Right forelimb (tissue), 1 donor: Measurements from ENCODE around the gene EARS2.
A peak's percentile ranks its signal among the peaks of the same experiment; 100 is the strongest.
"Not testable (repeated sequence)": the region's sequence is repeated elsewhere in the genome, so short reads cannot be mapped to it uniquely, and the experiment has no call there.

Experiments
- DNase-seq: peaks from one replicate; pipeline ENCODE4 v3.0.0-alpha.2; 2018

EARS2 gene

GRCh38 chr16:23566724-23567123 is 9.6 kb upstream of the EARS2 start:
- DNase-seq: no peak

- no peak for DNase-seq
Measured at GRCh38 chr16:23564575-23565363, 7.6 kb upstream of the EARS2 start.

GRCh38 chr16:23563186-23563585 is 6.0 kb upstream of the EARS2 start:
- no peak for DNase-seq

GRCh38 chr16:23562505-23562904 is 5.4 kb upstream of the EARS2 start:
- no peak for DNase-seq

- no peak for DNase-seq
Measured at GRCh38 chr16:23561586-23561985, 4.4 kb upstream of the EARS2 start.

- peak; percentile 50 for DNase-seq
Measured at GRCh38 chr16:23557779-23558702, 891 bp upstream of the EARS2 start.

- no peak for DNase-seq
Measured at GRCh38 chr16:23554536-23554935, 2.6 kb downstream of the EARS2 start.

GRCh38 chr16:23552161-23552560 is 5.0 kb downstream of the EARS2 start:
- DNase-seq: no peak

- DNase-seq: no peak
Measured at GRCh38 chr16:23549938-23550337, 7.2 kb downstream of the EARS2 start.

GRCh38 chr16:23544436-23544835 is 12.7 kb downstream of the EARS2 start:
- DNase-seq: no peak

GRCh38 chr16:23540817-23541178 is 16.4 kb downstream of the EARS2 start:
- DNase-seq: not testable (repeated sequence)

- DNase-seq: no peak
Measured at GRCh38 chr16:23539984-23540816, 16.9 kb downstream of the EARS2 start.

GRCh38 chr16:23538919-23539278 is 18.3 kb downstream of the EARS2 start:
- no peak for DNase-seq

GRCh38 chr16:23537390-23537789 is 19.8 kb downstream of the EARS2 start:
- no peak for DNase-seq

GRCh38 chr16:23535901-23536300 is 21.2 kb downstream of the EARS2 start:
- DNase-seq: no peak

- no peak for DNase-seq
Measured at GRCh38 chr16:23534868-23535860, 22.0 kb downstream of the EARS2 start.

- DNase-seq: no peak
Measured at GRCh38 chr16:23532448-23532847, 24.7 kb downstream of the EARS2 start.

GRCh38 chr16:23530062-23530461 is 27.1 kb downstream of the EARS2 start:
- no peak for DNase-seq

- no peak for DNase-seq
Measured at GRCh38 chr16:23528644-23529310, 28.4 kb downstream of the EARS2 start.

- no peak for DNase-seq
Measured at GRCh38 chr16:23527961-23528643, 29.0 kb downstream of the EARS2 start.

- no peak for DNase-seq
Measured at GRCh38 chr16:23524886-23525285, 32.3 kb downstream of the EARS2 start.
